Measurements from ENCODE around the gene NPY. TPM values are rescaled to one million over a fixed set of nuclear protein-coding genes. Genes with fewer than 3 reads are reported as not detected.

NPY gene
- total RNA-seq (ENCODE audit: low replicate concordance) = not detected in 2 replicates

- H2AFZ ChIP-seq (replicated peaks) = peak within 1 kb of the TSS; percentile 46
- peak; percentile 73 for TF ChIP-seq EZH2phosphoT487 (IDR thresholded peaks at IDR 0.05)
- TF ChIP-seq CTCF (IDR thresholded peaks at IDR 0.05) = no peak
- TF ChIP-seq EZH2 (IDR thresholded peaks at IDR 0.05) = peak; percentile 88
- DNase-seq (ENCODE audit: low spot score) = peak; percentile 25
- H4K20me1 ChIP-seq (ENCODE audit: low read depth) = no peaks in the 10 kb centered on the region
- peaks cover 2% of the 10 kb centered on the region for H3K9me3 Mint-ChIP-seq
- H3K4me2 ChIP-seq = peak within 1 kb of the TSS; percentile 77
- H3K27ac ChIP-seq = no peak within 1 kb of the TSS
- H3K9me3 ChIP-seq (ENCODE audit: low read depth) = no peaks in the 10 kb centered on the region
- H3K27ac Mint-ChIP-seq = no peak within 1 kb of the TSS
- H3K4me1 Mint-ChIP-seq = no peaks in the 10 kb centered on the region
- H3K36me3 ChIP-seq = no peaks in the 10 kb centered on the region
- H3K4me1 ChIP-seq = no peaks in the 10 kb centered on the region
- no peaks in the 10 kb centered on the region for H3K36me3 Mint-ChIP-seq
- peak within 1 kb of the TSS; percentile 40 for H3K4me3 ChIP-seq
- H3K9ac ChIP-seq = no peak within 1 kb of the TSS
- H3K4me3 Mint-ChIP-seq = peak within 1 kb of the TSS; percentile 80
- no peaks in the 10 kb centered on the region for H3K79me2 ChIP-seq (ENCODE audit: low read depth)
- no peaks in the 10 kb centered on the region for H3F3A ChIP-seq (ENCODE audit: low read depth)
- H3K27me3 Mint-ChIP-seq (ENCODE audit: insufficient read depth, low read depth) = peaks cover 19% of the 10 kb centered on the region
- peaks cover 69% of the 10 kb centered on the region for H3K27me3 ChIP-seq
Measured at GRCh38 chr7:24283897-24284698, at the start of gene NPY. Gene NPY, plus strand, starts transcription at chr7:24284190. Its CDS starts 1,051 bp downstream, at chr7:24285241.

- Histone ChIP-seq H3K4me1 (no peaks in the 10 kb centered on the region), H4K20me1 (ENCODE audit: low read depth) (no peaks in the 10 kb centered on the region), H3K36me3 (no peaks in the 10 kb centered on the region), H3K27me3 (no peaks in the 10 kb centered on the region), H3K79me2 (ENCODE audit: low read depth) (no peaks in the 10 kb centered on the region), H3K27ac (no peak overlapping the region), H3K9ac (no peak overlapping the region), H3K4me3 (no peak overlapping the region), H2AFZ (replicated peaks) (no peak overlapping the region), H3K9me3 (ENCODE audit: low read depth) (no peaks in the 10 kb centered on the region), H3F3A (ENCODE audit: low read depth) (no peaks in the 10 kb centered on the region), H3K4me2 (no peak overlapping the region)
- Mint-ChIP-seq H3K27ac (no peak overlapping the region), H3K27me3 (ENCODE audit: insufficient read depth, low read depth) (peaks cover 2% of the 10 kb centered on the region), H3K36me3 (no peaks in the 10 kb centered on the region), H3K9me3 (peaks cover 2% of the 10 kb centered on the region), H3K4me3 (no peak overlapping the region), H3K4me1 (peaks cover 16% of the 10 kb centered on the region)
- no peak for DNase-seq (ENCODE audit: low spot score)
- TF ChIP-seq EZH2 (IDR thresholded peaks at IDR 0.05) (no peak), EZH2phosphoT487 (IDR thresholded peaks at IDR 0.05) (no peak), CTCF (IDR thresholded peaks at IDR 0.05) (no peak)
Measured at GRCh38 chr7:24239260-24239659, 44.7 kb upstream of the NPY start.

GRCh38 chr7:24241206-24241605 lies 42.8 kb upstream of the NPY start:
- Histone ChIP-seq H2AFZ (replicated peaks) (no peak overlapping the region), H3K79me2 (ENCODE audit: low read depth) (no peaks in the 10 kb centered on the region), H3K4me2 (no peak overlapping the region), H4K20me1 (ENCODE audit: low read depth) (no peaks in the 10 kb centered on the region), H3K4me3 (no peak overlapping the region), H3K27ac (no peak overlapping the region), H3K9me3 (ENCODE audit: low read depth) (no peaks in the 10 kb centered on the region), H3K36me3 (no peaks in the 10 kb centered on the region), H3F3A (ENCODE audit: low read depth) (no peaks in the 10 kb centered on the region), H3K4me1 (no peaks in the 10 kb centered on the region), H3K27me3 (no peaks in the 10 kb centered on the region), H3K9ac (no peak overlapping the region)
- H3K27me3 Mint-ChIP-seq (ENCODE audit: insufficient read depth, low read depth) = no peaks in the 10 kb centered on the region
- no peak for DNase-seq (ENCODE audit: low spot score)
- no peak for TF ChIP-seq EZH2phosphoT487 (IDR thresholded peaks at IDR 0.05)
- no peak for TF ChIP-seq EZH2 (IDR thresholded peaks at IDR 0.05)
- TF ChIP-seq CTCF (IDR thresholded peaks at IDR 0.05) = no peak
- peaks cover 14% of the 10 kb centered on the region for H3K4me1 Mint-ChIP-seq
- H3K27ac Mint-ChIP-seq = no peak overlapping the region
- H3K36me3 Mint-ChIP-seq = no peaks in the 10 kb centered on the region
- peaks cover 2% of the 10 kb centered on the region for H3K9me3 Mint-ChIP-seq
- no peak overlapping the region for H3K4me3 Mint-ChIP-seq

Data from neural progenitor cell (in vitro differentiated cells).